ENCODE measurements around the gene HOXA3.

DNA sequence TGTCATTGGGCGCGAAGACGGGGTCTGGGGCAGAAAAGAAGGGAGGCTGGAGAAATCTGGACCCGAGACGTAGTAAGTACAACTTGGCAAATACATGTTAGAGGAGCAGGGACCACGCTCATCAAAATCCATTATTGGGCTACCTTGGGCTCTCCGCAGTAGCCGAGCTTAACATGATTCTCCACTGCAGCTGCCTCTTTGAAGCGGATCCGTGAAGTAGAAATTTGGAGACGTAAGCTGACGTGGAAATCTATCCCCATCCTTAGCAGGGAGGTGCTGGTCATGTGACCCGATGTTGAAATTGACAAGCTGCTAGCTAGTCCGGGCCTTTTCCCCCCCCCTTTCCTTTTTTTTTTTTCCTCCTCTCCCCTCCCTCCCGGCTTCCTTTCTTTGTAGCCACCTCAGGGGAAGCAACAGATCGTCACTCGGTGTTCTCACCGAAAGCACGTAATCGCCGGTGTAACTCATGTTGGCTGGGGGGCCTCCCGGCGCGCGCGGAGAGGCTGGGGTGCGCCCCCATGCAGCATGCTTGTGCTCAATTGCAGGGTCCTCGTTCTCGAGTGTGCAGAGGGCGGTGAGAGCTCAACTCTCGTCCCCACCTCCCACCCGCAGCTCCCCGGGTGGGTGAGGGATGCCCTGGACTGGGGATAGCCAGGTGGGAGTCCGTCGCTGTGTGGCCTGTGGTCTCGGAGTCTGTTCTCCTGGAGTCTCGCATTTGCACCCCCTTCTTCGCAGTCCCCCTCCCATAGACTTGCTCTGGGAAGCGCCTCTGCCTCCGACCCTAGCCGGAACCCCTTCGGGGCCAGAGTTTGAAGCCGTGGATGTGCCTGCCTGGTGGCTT, 32.9 kb upstream of the HOXA3 start, which contains the start of gene HOXA11:
- TF ChIP-seq CTCF (IDR thresholded peaks at IDR 0.05) (no peak), POLR2A (IDR thresholded peaks at IDR 0.05) (no peak)
